Measurements from ENCODE around the gene NODAL. TPM values are rescaled to one million over a fixed set of nuclear protein-coding genes. Genes with fewer than 3 reads are reported as not detected.
A peak's percentile ranks its signal among the peaks of the same experiment; 100 is the strongest.

The NODAL gene
- total and polyA plus RNA-seq, 2 of the 4 experiments (the other 2 are of a cell fraction): not detected

GRCh38 chr10:70396140-70396539 is 45.3 kb downstream of the NODAL start:
- Histone ChIP-seq H3K9ac (ENCODE audit: low read depth, low read length) (no peak overlapping the region), H3K4ac (ENCODE audit: low read depth, low read length) (no peak overlapping the region), H2BK120ac (ENCODE audit: low read depth, low read length) (no peak overlapping the region), H3K23ac (ENCODE audit: low read depth, low read length) (no peak overlapping the region), H3K27ac (ENCODE audit: insufficient read depth, low read length) (no peak overlapping the region), H3K36me3 (ENCODE audit: control insufficient read depth, insufficient read depth, low read length) (no peaks in the 10 kb centered on the region), H3K9me1 (ENCODE audit: insufficient read depth, low read length) (no peaks in the 10 kb centered on the region), H4K91ac (ENCODE audit: insufficient read depth, low read depth, low read length) (no peak overlapping the region), H2BK5ac (ENCODE audit: low read depth, low read length, poor library complexity, severe bottlenecking) (no peak overlapping the region), H4K20me1 (ENCODE audit: insufficient read depth, low read length) (no peaks in the 10 kb centered on the region), H3K18ac (ENCODE audit: low read depth, low read length) (no peak overlapping the region), H2AFZ (replicated peaks; ENCODE audit: low read length, poor library complexity) (no peak overlapping the region), H3K27me3 (ENCODE audit: control insufficient read depth, insufficient read depth, low read length) (peaks cover 22% of the 10 kb centered on the region), H3K79me1 (ENCODE audit: low read depth in 1 of 2, low read length in 2 of 2) (no peaks in the 10 kb centered on the region), H3K56ac (ENCODE audit: extremely low read depth, insufficient read depth, low read length) (no peak overlapping the region), H3K4me1 (ENCODE audit: control insufficient read depth, insufficient read depth, low read length) (no peaks in the 10 kb centered on the region), H3K14ac (replicated peaks; ENCODE audit: low read depth, low read length) (no peak overlapping the region), H3K9me3 (ENCODE audit: control insufficient read depth, insufficient read depth, low read length) (no peaks in the 10 kb centered on the region), H2AK9ac (replicated peaks; ENCODE audit: low read depth, low read length, poor library complexity) (peak overlapping the region; percentile 31), H2BK15ac (ENCODE audit: low read depth, low read length) (no peak overlapping the region), H3K4me3 (ENCODE audit: insufficient read depth, low read depth, low read length) (no peak overlapping the region), H2AK5ac (ENCODE audit: low read depth, low read length) (no peak overlapping the region), H4K8ac (ENCODE audit: low read depth in 2 of 2, low read length in 2 of 2) (no peak overlapping the region), H3K4me2 (ENCODE audit: low read depth, low read length) (no peak overlapping the region), H4K5ac (ENCODE audit: low read depth, low read length) (no peak overlapping the region), H2BK20ac (ENCODE audit: low read depth, low read length) (no peak overlapping the region)
- dilution Hi-C loops (cut with HindIII; ENCODE audit: low sequenced_read_pairs, unreplicated experiment): no loop called here
- no peak for DNase-seq
- TF ChIP-seq MAZ (IDR thresholded peaks at IDR 0.05; ENCODE audit: borderline replicate concordance, low read depth, low read length) (no peak), CEBPB (IDR thresholded peaks at IDR 0.05; ENCODE audit: low read depth, low read length) (peak; percentile 75), ELK1 (IDR thresholded peaks at IDR 0.05; ENCODE audit: borderline replicate concordance, low read depth, low read length) (no peak), CHD1 (IDR thresholded peaks at IDR 0.05; ENCODE audit: low read depth, low read length) (no peak)
- no TSS peak for BruUV-seq (replicated peaks)
- ChIA-PET POLR2A (ENCODE audit: unreplicated experiment) (no interaction called here), CTCF (no interaction called here)
- intact Hi-C loops (cut with micrococcal nuclease): no loop called here
- no peak for ATAC-seq (ENCODE audit: low read depth)
- WGBS, 2 experiments (ENCODE audit: extremely low coverage in 2 of 2, insufficient read length in 1 of 2): no CpG with 5 or more reads among the region's 1 CpG
- in situ Hi-C loops (cut with MboI; ENCODE audit: low sequenced_read_pairs): no loop called here

All from IMR-90 (cell line).